Endothelial cell of umbilical vein (primary cell): Measurements from ENCODE around the gene VPS16. TPM values are rescaled to one million over a fixed set of nuclear protein-coding genes. Genes with fewer than 3 reads are reported as not detected.

Experiments used
- BruUV-seq: library from RNA; stranded (reverse); fragments of 400-500 nt; replicated peaks from 2 replicates; lab custom pipeline; 2021; lab: Mats Ljungman, UMichigan
- CTCF ChIA-PET: fragments of 300-600, 350-600 bp; sonication (Branson Sonifier 250); formaldehyde crosslinking; loops from one replicate; lab custom pipeline; 2021; ENCODE audit warnings: antibody characterized with exemption, inconsistent platforms; lab: Charles Lee
- POLR2A ChIA-PET: fragments of 300-600, 350-600 bp; sonication (Branson Sonifier 250); formaldehyde crosslinking; loops from one replicate; lab custom pipeline; 2021; ENCODE audit warnings: antibody characterized with exemption, inconsistent platforms; lab: Charles Lee
- DNase-seq: peaks from one replicate; pipeline ENCODE4 v3.0.0-alpha.2; 2011; ENCODE audit warnings: low read depth, low spot score
- FAIRE-seq: peaks from 2 replicates; lab custom pipeline; 2011; peaks lifted over from hg19 to GRCh38; lab: Jason Lieb, UNC
- H2AFZ ChIP-seq: 2 replicates; pipeline ENCODE4 v1.6.0; 2012; ENCODE audit warnings: low read depth, low read length, control low read depth, inconsistent platforms
- H3K27ac ChIP-seq: 2 replicates; pipeline ENCODE4 v1.5.1; 2011; ENCODE audit warnings: low read depth, mild to moderate bottlenecking, control low read depth, low read length, moderate library complexity; ENCODE audit not compliant: insufficient read depth
- H3K27me3 ChIP-seq, 2 experiments: 2 replicates each; pipeline versions ENCODE4 v1.6.0 to v1.6.1; 2011; ENCODE audit warnings: low read length in 2 of 2, mixed read lengths in 1 of 2; ENCODE audit not compliant: control insufficient read depth in 2 of 2, insufficient read depth in 2 of 2
- H3K36me3 ChIP-seq, 2 experiments: 2 replicates in 1 of 2; 3 replicates in 1 of 2; pipeline ENCODE4 v1.5.1; 2011; ENCODE audit warnings: low read length in 2 of 2, mild to moderate bottlenecking in 1 of 2, moderate library complexity in 1 of 2; ENCODE audit not compliant: control insufficient read depth in 2 of 2, insufficient read depth in 2 of 2; ENCODE audit errors: extremely low read depth in 1 of 2
- H3K4me1 ChIP-seq: 3 replicates; pipeline ENCODE4 v1.5.1; 2011; ENCODE audit warnings: mild to moderate bottlenecking, low read length; ENCODE audit not compliant: control insufficient read depth, insufficient read depth; ENCODE audit errors: extremely low read depth
- H3K4me2 ChIP-seq: 2 replicates; pipeline ENCODE4 v1.6.1; 2011; ENCODE audit warnings: low read length, control low read depth, mixed read lengths; ENCODE audit not compliant: insufficient read depth
- H3K4me3 ChIP-seq, 3 experiments: fragments of 200-600 bp in 1 of 3; sonication (generic), shearing (Covaris generic) in 1 of 3; replicated peaks in 1 of 3; 2 replicates each; pipeline ENCODE4 v1.5.1; 2011 to 2016; ENCODE audit warnings: control low read depth in 3 of 3, low read length in 3 of 3, mild to moderate bottlenecking in 2 of 3, inconsistent platforms in 1 of 3, low read depth in 1 of 3, moderate library complexity in 1 of 3; ENCODE audit not compliant: insufficient read depth in 1 of 3
- H3K79me2 ChIP-seq: 2 replicates; pipeline ENCODE4 v1.6.0; 2012; ENCODE audit warnings: low read length, inconsistent platforms; ENCODE audit not compliant: control insufficient read depth, insufficient read depth
- H3K9ac ChIP-seq: replicated peaks from 2 replicates; pipeline ENCODE3; 2011; ENCODE audit warnings: low read length, control low read depth; ENCODE audit not compliant: insufficient read depth; ENCODE audit errors: extremely low read depth
- H3K9me1 ChIP-seq: replicated peaks from 3 replicates; pipeline ENCODE4 v1.6.0; 2011; ENCODE audit warnings: mild to moderate bottlenecking, low read length; ENCODE audit not compliant: control insufficient read depth, insufficient read depth; ENCODE audit errors: extremely low read depth
- H3K9me3 ChIP-seq: replicated peaks from 2 replicates; pipeline ENCODE4 v1.5.1; 2012; ENCODE audit warnings: low read length, inconsistent platforms; ENCODE audit not compliant: control insufficient read depth, insufficient read depth
- H4K20me1 ChIP-seq: replicated peaks from 2 replicates; pipeline ENCODE3; 2011; ENCODE audit warnings: mild to moderate bottlenecking, low read length; ENCODE audit not compliant: control insufficient read depth, insufficient read depth; ENCODE audit errors: extremely low read depth
- CTCF ChIP-seq, 2 donors: IDR thresholded peaks; 1 replicate in 1 of 2; 2 replicates in 1 of 2; pipeline ENCODE4 v1.5.1; 2011; ENCODE audit warnings: low read length in 2 of 2, mild to moderate bottlenecking in 2 of 2, moderate library complexity in 2 of 2, control low read depth in 1 of 2, inconsistent platforms in 1 of 2, low read depth in 1 of 2; ENCODE audit not compliant: insufficient read depth in 1 of 2; ENCODE audit errors: extremely low read depth in 1 of 2
- EZH2 ChIP-seq: IDR thresholded peaks from 2 replicates; pipeline ENCODE4 v1.6.1; 2012; ENCODE audit warnings: borderline replicate concordance, low read depth, mild to moderate bottlenecking, moderate library complexity, low read length, inconsistent platforms; ENCODE audit not compliant: severe bottlenecking
- FOS ChIP-seq: IDR thresholded peaks from 2 replicates; pipeline ENCODE4 v1.6.1; 2011; ENCODE audit warnings: mild to moderate bottlenecking, low read length, moderate library complexity, borderline replicate concordance; ENCODE audit not compliant: insufficient read depth
- dilution Hi-C: fragments of 300-500 bp; cut with MboI; formaldehyde crosslinking; loops from one replicate; pipeline ENCODE4 v1.15.0; 2019; ENCODE audit warnings: low sequenced_read_pairs; ENCODE audit not compliant: extremely low pct_ligation_motif_present
- intact Hi-C: fragments of 100-400 bp; cut with micrococcal nuclease; formaldehyde crosslinking; loops from one replicate; pipeline ENCODE4 v1.10.0; 2022
- polyA plus RNA-seq, 4 experiments: library from polyadenylated mRNA; depleted of rRNA in 3 of 4; stranded (reverse) in 3 of 4; unstranded in 1 of 4; fragments of >200 nt; gene quantifications; 2 replicates each; pipeline versions ENCODE4 v1.2.1 to v1.2.3, GENCODE V29; 2011 to 2012; ENCODE audit warnings: missing spikeins in 1 of 4
- total RNA-seq: library from RNA; stranded (reverse); gene quantifications from 2 replicates; pipeline ENCODE4 v1.2.3, GENCODE V29; 2021
- TF ChIP-seq, protein P1 (sequence below): IDR thresholded peaks from 2 replicates; pipeline ENCODE4 v1.6.1; 2011; ENCODE audit not compliant: insufficient read depth, insufficient read length

Gene VPS16
- total and polyA plus RNA-seq, 2 donors (not counting 3 experiments of a cell fraction or from before 2014, with no cell fraction given) = 37.6 to 42.3 TPM

GRCh38 chr20:2851086-2851485 lies 10.5 kb downstream of the VPS16 start:
- intact Hi-C loops = no loop called here
- H3K9ac ChIP-seq = no peak overlapping the region
- H2AFZ ChIP-seq = no peak overlapping the region

More at GRCh38 chr20:2851086-2851485, 10.5 kb downstream of the VPS16 start:
- DNase-seq (no peak), FAIRE-seq (no peak)
- H3K27me3 ChIP-seq = no peaks in the 10 kb centered on the region
- no peaks in the 10 kb centered on the region for H3K79me2 ChIP-seq
- no peaks in the 10 kb centered on the region for H3K9me1 ChIP-seq
- H3K4me3 ChIP-seq = no peak overlapping the region
- TF ChIP-seq, protein P1, sequence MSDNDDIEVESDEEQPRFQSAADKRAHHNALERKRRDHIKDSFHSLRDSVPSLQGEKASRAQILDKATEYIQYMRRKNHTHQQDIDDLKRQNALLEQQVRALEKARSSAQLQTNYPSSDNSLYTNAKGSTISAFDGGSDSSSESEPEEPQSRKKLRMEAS = no peak
- TF ChIP-seq CTCF (IDR thresholded peaks at IDR 0.05; ENCODE audit: extremely low read depth in 1 of 2, insufficient read depth in 1 of 2, low read depth in 1 of 2, low read length in 2 of 2) = no peak
- no peak for TF ChIP-seq FOS
- no peak for TF ChIP-seq EZH2
- dilution Hi-C loops = no loop called here
- no peaks in the 10 kb centered on the region for H3K36me3 ChIP-seq
- H3K4me2 ChIP-seq = no peak overlapping the region
- H3K9me3 ChIP-seq = no peaks in the 10 kb centered on the region
- H4K20me1 ChIP-seq = no peaks in the 10 kb centered on the region
- BruUV-seq = no TSS peak
- H3K27ac ChIP-seq = no peak overlapping the region
- ChIA-PET POLR2A (no interaction called here), CTCF (interaction anchor here (0.6 to 5.5 kb wide), 12 partner anchors 7 to 162 kb away, joined by 3 to 171 read pairs (median 6); partner anchors contain the start of genes PCED1A, TMEM239 and VPS16)
- no peaks in the 10 kb centered on the region for H3K4me1 ChIP-seq
